GM19397 (cell line): ENCODE results near the gene SLC24A4.
A peak's percentile ranks its signal among the peaks of the same experiment; 100 is the strongest.
"Not testable (repeated sequence)": the region's sequence is repeated elsewhere in the genome, so short reads cannot be mapped to it uniquely, and the experiment has no call there.

Experiments
- ATAC-seq: cut with Tn5 transposase; IDR thresholded peaks from one replicate; pipeline ENCODE4 v1.9.1; 2021; ENCODE audit warnings: mild to moderate bottlenecking, moderate library complexity; ENCODE audit not compliant: unreplicated experiment

Gene SLC24A4

GRCh38 chr14:92398888-92399636, 76.1 kb downstream of the SLC24A4 start:
- no peak for ATAC-seq

GRCh38 chr14:92400579-92401444, 77.8 kb downstream of the SLC24A4 start:
- ATAC-seq = peak; percentile 72

- ATAC-seq = no peak
These were observed 78.6 kb downstream of the SLC24A4 start for GRCh38 chr14:92401561-92401960.

- ATAC-seq = not testable (repeated sequence)
These were observed 79.5 kb downstream of the SLC24A4 start for GRCh38 chr14:92402500-92402899.

- no peak for ATAC-seq
These were observed 81.1 kb downstream of the SLC24A4 start for GRCh38 chr14:92404018-92404417.

- ATAC-seq = no peak
These were observed 81.5 kb downstream of the SLC24A4 start for GRCh38 chr14:92404421-92404820.

GRCh38 chr14:92404938-92405337, 82.0 kb downstream of the SLC24A4 start:
- no peak for ATAC-seq

GRCh38 chr14:92407410-92407809, 84.4 kb downstream of the SLC24A4 start:
- ATAC-seq = no peak

GRCh38 chr14:92409043-92409442, 86.1 kb downstream of the SLC24A4 start:
- ATAC-seq = no peak

GRCh38 chr14:92411135-92411534, 88.2 kb downstream of the SLC24A4 start:
- ATAC-seq = no peak

- no peak for ATAC-seq
These were observed 89.0 kb downstream of the SLC24A4 start for GRCh38 chr14:92411941-92412340.

- no peak for ATAC-seq
These were observed 89.9 kb downstream of the SLC24A4 start for GRCh38 chr14:92412912-92413311.

- ATAC-seq = no peak
These were observed 90.4 kb downstream of the SLC24A4 start for GRCh38 chr14:92413379-92413778.

- no peak for ATAC-seq
These were observed 91.9 kb downstream of the SLC24A4 start for GRCh38 chr14:92414690-92415445.

GRCh38 chr14:92415969-92416368, 93.0 kb downstream of the SLC24A4 start:
- no peak for ATAC-seq

- ATAC-seq = no peak
These were observed 93.6 kb downstream of the SLC24A4 start for GRCh38 chr14:92416544-92416943.

GRCh38 chr14:92417759-92418158, 94.8 kb downstream of the SLC24A4 start:
- no peak for ATAC-seq

- ATAC-seq = no peak
These were observed 98.8 kb downstream of the SLC24A4 start for GRCh38 chr14:92421751-92422150.

- no peak for ATAC-seq
These were observed 102.1 kb downstream of the SLC24A4 start for GRCh38 chr14:92425101-92425500.

GRCh38 chr14:92426237-92426636, 103.3 kb downstream of the SLC24A4 start:
- no peak for ATAC-seq

GRCh38 chr14:92427096-92427495, 104.1 kb downstream of the SLC24A4 start:
- no peak for ATAC-seq
